A673 (cell line): ENCODE data around the gene FHIT.

Experiments
- CTCF ChIP-seq: fragments of 300-800, 200-600 bp; sonication (generic); conservative IDR thresholded peaks from 2 replicates; pipeline ENCODE4 v1.5.1; 2017; ENCODE audit warnings: low read depth, mild to moderate bottlenecking, antibody characterized with exemption, low read length, moderate library complexity, mixed read lengths
- EZH2 ChIP-seq: fragments of 200-600 bp; sonication (generic); IDR thresholded peaks from 2 replicates; pipeline ENCODE4 v1.6.1; 2017; ENCODE audit warnings: borderline replicate concordance, low read depth, mild to moderate bottlenecking, mixed read lengths, antibody characterized with exemption, low read length; ENCODE audit not compliant: poor library complexity, severe bottlenecking

- no peak for TF ChIP-seq CTCF
- TF ChIP-seq EZH2 = no peak
Measured at GRCh38 chr3:60188803-60189202, 1062.4 kb downstream of the FHIT start.
